ENCODE data around the gene RSRC1.
"Not testable (repeated sequence)": the region's sequence is repeated elsewhere in the genome, so short reads cannot be mapped to it uniquely, and the experiment has no call there.

GRCh38 chr3:158516729-158517128 is 406.8 kb downstream of the RSRC1 start:
- TF ChIP-seq CTCF (IDR thresholded peaks at IDR 0.05); REST (IDR thresholded peaks at IDR 0.05; ENCODE audit: insufficient read depth in 1 of 2, low read depth in 2 of 2, low read length in 1 of 2); SIN3A (IDR thresholded peaks at IDR 0.05; ENCODE audit: borderline replicate concordance, insufficient read depth, low read depth, low read length); TCF7L2 (IDR thresholded peaks at IDR 0.05; ENCODE audit: low read depth, low read length); POLR2AphosphoS5 (IDR thresholded peaks at IDR 0.05; ENCODE audit: low read depth, low read length): not testable (repeated sequence)
